ENCODE results near the gene STIL. TPM values are rescaled to one million over a fixed set of nuclear protein-coding genes. Genes with fewer than 3 reads are reported as not detected.
"Not testable (repeated sequence)": the region's sequence is repeated elsewhere in the genome, so short reads cannot be mapped to it uniquely, and the experiment has no call there.

The STIL gene
- total and polyA plus RNA-seq, 2 donors from 2014 or later: 0.28 to 2.5 TPM

GRCh38 chr1:47207803-47208373, 106.1 kb downstream of the STIL start:
- no peak for TF ChIP-seq CTCF (IDR thresholded peaks at IDR 0.05; ENCODE audit: borderline replicate concordance, extremely low read depth, insufficient read depth)
- H3K9me3 ChIP-seq (ENCODE audit: control insufficient read depth in 2 of 3, insufficient read depth in 1 of 3, low read length in 3 of 3): no peaks in the 10 kb centered on the region
- H3K4me1 ChIP-seq (ENCODE audit: control insufficient read depth in 2 of 3, insufficient read depth in 2 of 3, low read depth in 1 of 3, low read length in 3 of 3): no peaks in the 10 kb centered on the region
- H3K27ac ChIP-seq (ENCODE audit: low read depth in 2 of 2, low read length in 2 of 2): no peak overlapping the region
- intact Hi-C loops (cut with DNase I): no loop called here
- no peak overlapping the region for H3K9ac ChIP-seq (ENCODE audit: low read length in 3 of 3)
- no peak overlapping the region for H3K4me3 ChIP-seq (ENCODE audit: low read length in 3 of 3)
- no peak for DNase-seq
- no peak for FAIRE-seq
- no peaks in the 10 kb centered on the region for H3K27me3 ChIP-seq (ENCODE audit: control insufficient read depth, insufficient read depth, low read length)
- no peaks in the 10 kb centered on the region for H3K36me3 ChIP-seq (ENCODE audit: control insufficient read depth in 2 of 3, insufficient read depth in 3 of 3, low read length in 3 of 3)

- no peak overlapping the region for H3K9ac ChIP-seq (ENCODE audit: low read length in 3 of 3)
- DNase-seq: no peak
- no peaks in the 10 kb centered on the region for H3K36me3 ChIP-seq (ENCODE audit: control insufficient read depth in 2 of 3, insufficient read depth in 3 of 3, low read length in 3 of 3)
- no peaks in the 10 kb centered on the region for H3K4me1 ChIP-seq (ENCODE audit: control insufficient read depth in 2 of 3, insufficient read depth in 2 of 3, low read depth in 1 of 3, low read length in 3 of 3)
- H3K27ac ChIP-seq (ENCODE audit: low read depth in 2 of 2, low read length in 2 of 2): no peak overlapping the region
- H3K9me3 ChIP-seq (ENCODE audit: control insufficient read depth in 2 of 3, insufficient read depth in 1 of 3, low read length in 3 of 3): no peaks in the 10 kb centered on the region
- H3K27me3 ChIP-seq (ENCODE audit: control insufficient read depth, insufficient read depth, low read length): no peaks in the 10 kb centered on the region
- no peak overlapping the region for H3K4me3 ChIP-seq (ENCODE audit: low read length in 3 of 3)
- intact Hi-C loops (cut with DNase I): no loop called here
- FAIRE-seq: no peak
- TF ChIP-seq CTCF (IDR thresholded peaks at IDR 0.05; ENCODE audit: borderline replicate concordance, extremely low read depth, insufficient read depth): no peak
Measured at GRCh38 chr1:47205918-47206317, 108.0 kb downstream of the STIL start.

GRCh38 chr1:47203504-47203903, 110.4 kb downstream of the STIL start:
- DNase-seq; H3K4me3 ChIP-seq (ENCODE audit: low read length in 3 of 3); FAIRE-seq; H3K27me3 ChIP-seq (ENCODE audit: control insufficient read depth, insufficient read depth, low read length); H3K9ac ChIP-seq (ENCODE audit: low read length in 3 of 3); H3K27ac ChIP-seq (ENCODE audit: low read depth in 2 of 2, low read length in 2 of 2); H3K36me3 ChIP-seq (ENCODE audit: control insufficient read depth in 2 of 3, insufficient read depth in 3 of 3, low read length in 3 of 3); H3K9me3 ChIP-seq (ENCODE audit: control insufficient read depth in 2 of 3, insufficient read depth in 1 of 3, low read length in 3 of 3); intact Hi-C loops (cut with DNase I); H3K4me1 ChIP-seq (ENCODE audit: control insufficient read depth in 2 of 3, insufficient read depth in 2 of 3, low read depth in 1 of 3, low read length in 3 of 3): not testable (repeated sequence)

- TF ChIP-seq CTCF (IDR thresholded peaks at IDR 0.05; ENCODE audit: borderline replicate concordance, extremely low read depth, insufficient read depth): no peak
- Histone ChIP-seq H3K9ac (ENCODE audit: low read length in 3 of 3) (no peak overlapping the region), H3K4me1 (ENCODE audit: control insufficient read depth in 2 of 3, insufficient read depth in 2 of 3, low read depth in 1 of 3, low read length in 3 of 3) (no peaks in the 10 kb centered on the region), H3K27me3 (ENCODE audit: control insufficient read depth, insufficient read depth, low read length) (no peaks in the 10 kb centered on the region), H3K9me3 (ENCODE audit: control insufficient read depth in 2 of 3, insufficient read depth in 1 of 3, low read length in 3 of 3) (no peaks in the 10 kb centered on the region), H3K4me3 (ENCODE audit: low read length in 3 of 3) (no peak overlapping the region), H3K36me3 (ENCODE audit: control insufficient read depth in 2 of 3, insufficient read depth in 3 of 3, low read length in 3 of 3) (no peaks in the 10 kb centered on the region), H3K27ac (ENCODE audit: low read depth in 2 of 2, low read length in 2 of 2) (no peak overlapping the region)
- intact Hi-C loops (cut with DNase I): no loop called here
- DNase-seq (peak in 3 of 5 donors; percentile 41 to 62 (median 61)), FAIRE-seq (no peak)
Measured at GRCh38 chr1:47201179-47201578, 112.8 kb downstream of the STIL start.

Other genes with a start within 250 kb of the STIL start
- gene CYP4Z1, start 246.9 kb downstream of the STIL start, total RNA-seq: 0.22 TPM
- 0.19 TPM for gene CYP4Z1, start 246.9 kb downstream of the STIL start, polyA plus RNA-seq (ENCODE audit: insufficient read depth, low read depth, low replicate concordance)
- 4.1 TPM for gene CYP4A22, start 176.7 kb downstream of the STIL start, total RNA-seq
- gene CYP4A22, start 176.7 kb downstream of the STIL start, polyA plus RNA-seq (ENCODE audit: insufficient read depth, low read depth, low replicate concordance): 108 TPM
- 245 TPM for gene PDZK1IP1, start 124.1 kb downstream of the STIL start, total RNA-seq
- 2,553 TPM for gene PDZK1IP1, start 124.1 kb downstream of the STIL start, polyA plus RNA-seq (ENCODE audit: insufficient read depth, low read depth, low replicate concordance)
- gene TAL1, start 81.9 kb downstream of the STIL start, total RNA-seq: 6.5 TPM
- 3.1 TPM for gene TAL1, start 81.9 kb downstream of the STIL start, polyA plus RNA-seq (ENCODE audit: insufficient read depth, low read depth, low replicate concordance)
- gene CMPK1, start 19.6 kb upstream of the STIL start, total RNA-seq: 92.1 TPM
- gene CMPK1, start 19.6 kb upstream of the STIL start, polyA plus RNA-seq (ENCODE audit: insufficient read depth, low read depth, low replicate concordance): 55.8 TPM
- not detected for gene FOXE3, start 102.1 kb upstream of the STIL start, total RNA-seq
- 0.19 TPM for gene FOXE3, start 102.1 kb upstream of the STIL start, polyA plus RNA-seq (ENCODE audit: insufficient read depth, low read depth, low replicate concordance)
- gene FOXD2, start 123.9 kb upstream of the STIL start, total RNA-seq: 0.82 TPM
- 2.3 TPM for gene FOXD2, start 123.9 kb upstream of the STIL start, polyA plus RNA-seq (ENCODE audit: insufficient read depth, low read depth, low replicate concordance)

All from kidney (tissue), 14 donors.